Muscle of arm (tissue), 12 donors: ENCODE results near the gene DNTT. TPM values are rescaled to one million over a fixed set of nuclear protein-coding genes. Genes with fewer than 3 reads are reported as not detected.

Source experiments
- DNase-seq: peaks from one replicate; pipeline ENCODE4 v3.0.0-alpha.2; 2013
- polyA plus RNA-seq, 12 donors: library from polyadenylated mRNA; unstranded; fragments of 120-200 nt; gene quantifications; one replicate each; pipeline ENCODE4 v1.2.1, GENCODE V29; 2013; ENCODE audit not compliant: insufficient read length in 12 of 12

DNTT gene
- polyA plus RNA-seq, 12 donors = 0.08 to 1.3 (median 0.16) TPM; not detected in 7

DNA sequence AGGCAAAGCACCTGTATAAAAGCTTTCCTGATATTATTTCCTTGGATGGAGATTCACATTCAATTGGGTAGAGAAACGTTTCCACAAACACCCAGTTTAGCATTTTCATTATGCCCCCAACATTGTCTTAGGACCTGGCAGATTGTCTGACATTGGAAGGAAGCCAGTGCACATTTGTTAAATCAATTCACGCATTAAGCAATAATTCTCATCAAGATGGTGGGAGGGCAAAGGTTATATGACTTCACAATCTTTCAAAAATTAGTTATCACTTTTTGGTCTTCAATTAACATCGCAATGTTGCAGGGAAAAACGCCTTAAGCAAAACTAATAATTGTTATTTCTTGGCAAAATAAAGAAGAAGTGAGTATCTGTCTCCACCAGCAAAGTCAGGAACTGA lies 38.2 kb downstream of the DNTT start:
- DNase-seq = no peak

DNA sequence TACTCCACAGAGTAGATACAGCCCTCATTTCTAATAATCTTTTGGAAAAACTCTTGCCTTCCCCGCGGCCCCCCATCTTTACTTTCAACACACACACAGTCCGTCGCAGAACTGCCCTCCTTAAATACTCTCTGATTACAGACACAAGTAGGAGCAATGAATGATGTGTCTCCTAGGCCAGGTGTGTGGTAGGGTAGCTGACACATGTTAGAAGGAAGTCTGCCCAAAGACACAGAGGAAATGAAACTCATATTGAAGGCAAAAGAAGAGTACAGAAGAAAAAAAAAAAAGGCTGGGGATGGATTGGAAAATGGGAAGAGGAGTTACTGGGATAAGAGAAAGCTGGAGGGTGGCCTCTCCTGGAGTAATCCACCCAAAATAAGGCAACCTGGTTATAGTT lies 39.9 kb downstream of the DNTT start:
- DNase-seq = no peak

DNA sequence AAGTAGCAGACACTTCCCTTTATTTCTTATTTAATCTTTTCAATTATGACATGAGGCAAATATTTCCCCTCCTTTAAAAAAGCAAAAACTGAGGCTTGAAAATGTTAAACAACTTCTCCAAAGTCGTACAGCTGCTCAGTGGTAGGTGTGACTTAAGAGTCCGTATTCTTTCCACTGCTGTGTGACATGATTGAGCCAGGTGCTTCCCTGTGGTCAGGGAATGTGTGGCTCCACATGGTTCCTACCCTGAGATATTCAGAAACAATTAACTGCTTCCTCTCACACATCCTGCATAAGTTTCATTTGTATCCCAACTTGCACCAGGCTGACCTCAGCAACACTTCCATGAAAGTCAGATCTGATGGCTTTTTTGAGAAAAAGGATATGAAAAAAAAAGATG lies 41.0 kb downstream of the DNTT start:
- DNase-seq = no peak

DNA sequence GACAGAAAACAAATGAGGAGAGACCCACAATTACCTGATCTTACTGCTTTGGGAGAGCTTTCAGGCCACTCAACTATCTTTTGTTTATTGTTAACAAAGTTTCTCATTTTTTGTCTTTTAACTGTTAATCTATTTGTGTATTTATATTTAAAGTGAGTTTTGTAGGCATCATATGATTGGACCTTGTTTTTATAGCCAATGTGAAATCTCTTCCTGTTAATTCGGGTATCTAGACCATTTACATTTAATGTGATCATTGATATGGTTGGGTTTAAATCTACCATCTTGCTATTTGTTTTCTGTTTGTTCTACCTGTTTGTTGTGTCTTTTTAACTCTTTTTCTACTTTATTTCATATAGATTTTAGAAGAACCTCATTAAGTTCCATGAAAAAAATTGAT lies 42.1 kb downstream of the DNTT start:
- DNase-seq = no peak

DNA sequence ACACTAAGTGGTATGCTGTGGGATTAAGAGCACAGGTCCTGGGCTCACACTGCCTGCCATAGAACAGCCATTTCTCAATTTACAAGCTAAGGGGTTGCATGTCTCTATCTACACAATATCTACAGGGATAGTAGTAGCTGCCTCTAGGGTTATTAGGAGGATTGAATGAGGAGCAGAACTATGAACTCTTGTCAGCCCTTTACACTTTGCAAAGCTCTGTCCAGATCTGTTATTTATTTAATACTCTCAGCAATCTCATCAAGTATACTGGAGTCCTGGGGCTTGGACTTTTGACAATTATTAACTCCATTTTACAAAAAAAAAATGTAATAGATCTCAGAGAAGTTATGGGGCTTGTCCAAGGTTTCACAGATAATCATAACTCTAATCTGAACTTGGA lies 47.8 kb downstream of the DNTT start:
- no peak for DNase-seq

DNA sequence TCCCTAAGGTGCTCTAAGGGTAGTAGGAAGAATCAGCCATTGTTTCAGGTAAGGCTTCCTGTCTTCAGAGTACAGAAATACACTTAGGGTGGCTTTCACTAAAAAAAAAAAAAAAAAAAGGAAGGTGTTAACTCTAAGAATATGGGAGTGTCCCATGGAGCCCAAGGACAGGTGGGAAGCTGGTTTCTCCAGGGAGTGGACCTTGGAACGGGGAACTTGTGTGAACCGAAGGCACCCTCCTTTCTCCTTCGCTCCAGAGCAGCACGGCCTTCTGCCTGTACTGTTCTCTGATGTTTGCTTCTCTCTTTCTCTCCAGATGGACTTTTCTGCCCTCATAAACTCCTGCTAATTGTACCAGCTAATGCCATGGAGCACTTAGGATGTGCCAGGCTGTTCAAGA lies 48.3 kb downstream of the DNTT start:
- DNase-seq = no peak

DNA sequence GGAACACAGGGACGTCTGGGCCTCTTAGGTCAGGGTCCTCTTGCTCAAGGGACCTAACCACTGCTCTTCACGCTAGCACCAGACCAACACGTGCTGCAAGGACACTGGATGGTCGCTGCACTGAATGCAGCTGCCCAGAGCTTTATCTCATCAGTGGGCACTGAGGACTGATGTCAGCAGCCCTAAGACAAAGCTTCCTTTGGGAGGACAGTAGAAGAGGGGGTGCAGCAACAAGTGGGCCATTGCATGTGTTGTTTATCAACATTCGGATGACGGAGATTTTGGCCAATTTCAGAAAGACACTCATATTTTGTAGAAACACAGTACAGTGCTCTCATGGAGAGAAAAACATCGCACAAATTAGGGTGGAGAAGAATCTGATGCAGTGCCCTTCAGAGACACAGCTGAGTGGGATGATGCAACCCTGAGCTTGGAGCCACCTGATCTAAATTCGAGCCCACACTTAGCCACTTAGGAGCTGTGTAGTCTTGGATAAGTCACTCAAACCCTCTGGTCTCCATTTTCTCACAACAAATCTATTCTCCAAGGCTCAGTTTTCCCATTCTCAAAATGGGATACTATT lies 52.9 kb downstream of the DNTT start:
- DNase-seq = no peak

DNA sequence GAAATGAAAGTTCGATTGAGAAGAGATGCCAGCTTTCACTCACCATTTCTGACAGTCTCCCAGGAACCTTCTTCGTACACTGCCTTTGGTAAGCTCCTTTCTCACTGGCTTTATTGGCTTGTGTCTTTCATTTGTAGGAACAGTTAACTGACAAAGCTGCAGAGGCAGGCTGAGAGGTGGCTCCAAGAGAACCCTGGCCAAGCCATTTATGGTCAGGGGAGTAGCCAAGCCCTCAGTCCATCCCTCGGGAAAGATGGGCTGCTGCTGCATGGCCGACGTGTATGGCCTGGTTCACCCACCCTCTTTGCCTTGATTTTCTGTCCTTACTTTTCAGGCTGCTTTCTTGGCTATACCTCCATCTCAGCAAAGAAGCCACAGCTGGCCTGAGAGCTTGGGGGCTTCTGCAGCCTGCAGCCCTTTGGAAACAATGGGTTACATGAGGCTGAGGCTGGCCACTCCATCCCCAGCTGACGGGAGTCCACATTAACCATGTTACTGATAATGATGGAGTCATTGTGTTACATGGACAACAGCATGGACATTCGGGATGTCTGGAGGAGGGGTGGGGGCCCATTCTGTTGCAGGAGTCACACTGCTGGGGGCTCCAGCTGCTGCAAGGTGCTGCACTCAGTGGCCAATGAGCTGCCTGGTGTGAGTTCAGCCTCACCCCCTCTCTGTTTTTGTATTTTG lies 54.8 kb downstream of the DNTT start, which contains the start of gene OPALIN:
Gene OPALIN, minus strand, starts transcription at position 152 of the 690 bp plus-strand sequence. Its CDS starts 106 bp downstream, at position 46.
- no peak for DNase-seq

DNA sequence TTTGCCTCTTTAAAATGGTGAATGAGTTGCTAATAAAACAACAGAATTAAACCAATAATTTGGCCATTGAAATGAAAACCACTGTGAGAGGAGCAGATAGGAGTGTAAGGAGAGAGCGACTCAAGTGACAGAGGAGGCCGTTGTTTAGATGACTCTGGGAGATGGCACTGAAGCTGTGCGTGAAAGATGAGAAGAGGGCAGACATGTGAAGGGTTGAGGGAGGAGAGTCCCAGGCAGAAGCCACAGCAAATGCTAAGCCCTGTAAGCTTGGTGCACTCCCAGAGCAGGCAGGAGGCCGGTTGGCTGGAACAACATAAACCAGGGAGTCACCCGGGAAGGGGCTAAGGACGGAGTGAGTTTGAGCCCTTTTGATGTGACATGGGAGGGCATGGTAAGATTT lies 55.4 kb downstream of the DNTT start:
- DNase-seq = no peak

DNA sequence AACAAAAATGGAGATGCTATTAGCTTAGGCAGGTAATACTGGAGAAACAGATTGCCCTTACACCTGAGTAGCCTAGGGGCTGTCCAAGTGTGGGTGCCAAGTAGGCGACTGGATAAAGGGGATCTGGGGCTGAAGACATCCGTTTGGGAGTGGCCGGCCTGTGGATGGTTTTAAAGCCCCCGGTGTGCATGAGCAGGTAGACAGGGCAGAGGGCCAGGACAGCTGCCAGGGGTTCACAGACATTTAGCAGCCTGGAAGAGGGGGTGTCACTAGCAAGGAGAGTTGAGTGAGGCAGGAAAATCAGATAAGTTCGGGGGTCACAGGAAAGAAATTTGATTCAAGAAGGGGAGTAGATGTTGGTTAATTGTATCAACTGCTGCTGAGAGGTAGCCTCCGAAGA lies 56.1 kb downstream of the DNTT start:
- DNase-seq = no peak

DNA sequence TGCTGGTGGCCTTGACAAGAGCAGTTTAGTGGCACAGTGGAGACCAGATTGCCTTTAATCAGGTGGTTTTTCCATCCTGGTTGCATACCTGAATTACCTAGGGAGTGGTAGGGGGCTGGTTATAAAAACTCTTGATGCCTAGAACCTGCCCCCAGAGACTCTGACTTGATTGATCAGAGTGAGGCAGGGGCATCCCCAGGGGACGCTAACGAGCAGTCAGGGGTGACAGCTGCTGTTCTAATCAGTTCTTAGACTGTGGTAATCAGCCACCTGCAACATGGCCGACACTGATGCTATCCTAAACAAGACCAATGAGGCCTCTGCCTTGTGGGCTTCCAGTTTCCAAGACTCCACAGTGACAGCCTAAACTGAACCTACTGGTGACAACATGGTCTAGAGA lies 56.5 kb downstream of the DNTT start:
- no peak for DNase-seq

DNA sequence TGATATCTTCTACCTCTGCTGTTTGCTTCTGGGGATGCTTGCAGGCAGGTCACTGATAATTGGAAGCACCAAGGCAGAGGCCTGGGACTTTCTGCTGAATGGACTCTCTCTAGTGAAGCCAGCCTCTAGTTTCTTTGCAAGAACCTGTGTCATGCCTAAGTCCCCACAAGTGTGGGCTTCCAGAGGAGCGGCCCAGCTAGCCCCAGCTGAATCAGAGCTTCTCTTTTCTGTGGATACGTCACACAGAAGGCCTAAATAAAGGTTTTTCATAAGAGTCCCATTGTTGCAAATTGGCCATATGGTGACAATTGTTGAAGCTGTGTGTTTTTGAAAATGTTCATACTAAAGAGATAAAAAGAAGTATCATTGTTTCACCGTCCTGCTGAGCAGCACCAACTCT lies 61.3 kb downstream of the DNTT start:
- no peak for DNase-seq

DNA sequence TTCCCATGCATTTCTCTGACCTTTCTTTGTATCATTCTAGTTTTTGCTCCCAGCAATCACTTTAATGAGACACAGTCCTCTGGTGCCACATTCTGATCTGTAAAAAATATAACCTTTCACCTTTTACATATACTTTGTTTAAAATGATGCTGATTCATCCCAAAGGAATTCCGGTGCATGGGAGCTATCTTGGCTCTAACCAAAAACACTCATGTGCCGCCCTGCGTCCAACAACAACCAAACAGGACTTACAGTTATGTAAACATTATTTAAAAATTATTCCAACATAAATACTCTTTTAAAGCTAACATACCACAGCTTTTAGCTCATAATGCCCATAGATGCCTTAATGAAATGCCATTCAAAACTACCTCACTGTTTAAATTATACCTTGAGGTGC lies 62.3 kb downstream of the DNTT start:
- no peak for DNase-seq

DNA sequence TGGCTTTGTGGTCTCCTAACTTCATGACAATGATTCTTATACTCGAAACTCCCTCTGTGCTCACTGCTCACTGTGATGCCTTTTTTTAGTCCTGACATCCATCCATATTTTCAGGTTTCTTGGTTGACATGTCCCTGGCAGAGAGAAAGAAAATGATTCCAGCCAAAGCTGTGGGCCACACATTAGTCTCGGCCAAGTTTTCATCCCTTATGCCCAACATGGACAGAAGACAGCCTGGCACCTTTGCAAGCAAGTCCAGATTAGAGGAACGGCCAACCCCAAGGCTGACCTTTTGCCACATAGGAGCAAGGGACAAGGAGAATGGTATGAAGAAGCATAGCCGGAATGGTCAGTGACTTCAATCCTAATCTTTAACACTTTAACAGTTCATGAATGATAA lies 63.2 kb downstream of the DNTT start:
- DNase-seq = no peak

DNA sequence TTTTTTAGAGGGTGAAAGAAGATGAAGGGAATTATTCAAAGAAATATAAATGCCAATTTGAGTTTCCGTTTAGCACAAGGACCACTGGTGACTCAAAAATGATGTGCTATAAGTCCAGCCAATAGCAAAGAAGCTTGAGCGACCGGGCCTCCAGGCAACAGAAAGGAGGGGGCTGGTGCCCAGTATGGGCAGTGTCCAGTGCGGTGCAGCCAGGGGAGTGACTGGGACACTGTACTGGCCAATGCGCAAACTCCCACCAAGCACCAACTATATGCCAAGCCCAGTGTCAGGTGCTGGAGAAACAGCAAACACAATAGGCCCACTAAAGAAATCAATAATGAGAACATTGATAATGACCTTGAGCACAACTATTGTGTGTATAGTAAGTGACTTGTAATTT lies 64.7 kb downstream of the DNTT start:
- no peak for DNase-seq

DNA sequence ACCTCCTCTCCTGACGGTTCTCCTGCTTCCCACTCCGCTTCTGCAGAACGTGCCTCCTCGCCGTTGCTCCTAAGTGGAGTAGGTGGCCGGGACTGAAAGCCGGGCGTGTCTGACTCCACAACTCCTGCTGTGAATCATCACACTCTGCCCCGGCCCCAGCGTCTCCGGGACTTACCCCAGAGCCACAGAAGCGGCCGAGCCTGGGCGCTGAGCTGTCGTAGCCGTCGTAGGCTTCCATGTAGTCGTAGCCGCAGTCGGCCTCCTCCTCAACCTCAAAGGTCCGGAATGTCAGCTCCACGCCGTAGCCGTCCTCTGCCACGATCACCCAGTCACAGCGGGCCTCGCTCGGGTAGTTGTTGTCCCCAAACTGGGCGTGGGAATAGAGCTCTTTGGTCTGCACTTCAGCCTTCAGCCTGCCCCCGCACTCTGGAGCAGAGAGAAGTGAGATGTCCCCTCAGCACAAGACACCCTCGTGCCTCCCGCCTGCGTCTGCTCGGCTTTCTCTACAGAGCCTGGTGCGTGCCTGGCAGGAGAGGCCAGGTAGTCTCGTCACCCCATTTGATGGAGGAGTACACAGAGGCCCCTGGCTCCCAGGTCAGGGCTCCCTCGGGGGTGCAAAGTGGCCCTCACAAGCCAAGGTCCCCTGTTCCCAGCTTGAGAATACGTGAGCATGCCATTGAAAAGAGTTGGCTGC lies 65.8 kb downstream of the DNTT start:
- DNase-seq = no peak

DNA sequence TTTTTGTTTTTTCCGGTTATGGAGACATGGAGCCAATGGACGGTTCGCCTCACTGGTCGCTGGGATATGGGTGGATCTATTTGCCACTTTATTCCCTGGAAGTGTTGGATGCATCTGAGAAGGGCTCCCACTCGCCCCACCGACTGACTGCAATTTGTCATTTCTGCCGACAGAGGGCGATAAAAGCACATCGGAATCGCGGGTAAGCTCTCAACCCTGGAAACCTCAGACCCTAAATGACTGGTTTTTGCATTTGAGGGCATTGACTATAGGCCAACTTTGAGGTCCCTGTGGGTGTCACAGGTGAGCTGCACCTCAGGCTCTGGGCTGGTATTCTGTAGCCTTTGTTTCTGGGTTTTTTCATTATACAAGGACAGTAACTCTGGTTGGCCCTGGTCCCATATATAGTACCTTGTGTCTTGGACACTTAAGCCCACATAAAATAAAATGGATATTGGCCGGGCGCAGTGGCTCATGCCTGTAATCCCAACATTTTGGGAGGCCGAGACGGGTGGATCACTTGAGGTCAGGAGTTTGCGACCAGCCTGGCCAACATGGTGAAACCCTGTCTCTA lies 66.4 kb downstream of the DNTT start:
- DNase-seq = peak; percentile 35

DNA sequence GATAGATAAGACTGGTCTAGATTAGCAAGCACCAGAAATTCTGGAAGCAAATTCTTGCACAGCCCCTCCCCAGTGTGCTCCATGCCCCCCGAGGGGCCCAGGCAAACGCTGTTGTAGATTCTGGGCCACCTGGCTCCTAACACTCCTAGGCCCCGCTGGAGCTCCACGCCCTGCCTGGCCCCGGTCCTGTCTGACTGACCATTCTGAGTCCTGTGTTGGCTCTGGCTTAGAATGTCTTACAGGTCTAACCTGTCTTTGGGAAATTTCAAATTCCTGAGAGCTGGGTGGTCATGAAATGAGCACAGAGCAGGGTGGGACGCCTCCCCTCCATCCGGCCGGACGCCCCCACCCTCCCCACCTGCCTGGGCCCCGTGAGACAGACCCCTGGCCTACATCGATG lies 67.1 kb downstream of the DNTT start:
- no peak for DNase-seq

DNA sequence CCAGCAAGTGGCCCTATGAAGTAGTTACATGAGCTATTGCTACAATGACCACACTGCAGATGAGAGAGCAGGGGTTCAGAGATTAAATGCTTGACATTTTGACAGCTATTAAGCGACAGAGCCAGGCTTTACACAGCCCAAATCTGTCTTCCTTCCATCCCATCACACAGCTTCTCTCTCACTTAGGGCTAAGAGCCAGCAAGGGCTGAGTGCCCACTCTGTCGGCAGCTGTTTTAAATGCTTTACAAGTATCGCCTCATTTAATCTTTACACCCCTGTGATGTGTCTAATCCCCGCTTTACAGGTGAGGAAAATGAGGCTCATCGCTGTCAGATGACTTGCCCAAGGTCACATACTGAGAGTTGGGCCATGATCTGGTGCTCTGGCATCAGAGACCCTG lies 69.8 kb downstream of the DNTT start:
- no peak for DNase-seq

DNA sequence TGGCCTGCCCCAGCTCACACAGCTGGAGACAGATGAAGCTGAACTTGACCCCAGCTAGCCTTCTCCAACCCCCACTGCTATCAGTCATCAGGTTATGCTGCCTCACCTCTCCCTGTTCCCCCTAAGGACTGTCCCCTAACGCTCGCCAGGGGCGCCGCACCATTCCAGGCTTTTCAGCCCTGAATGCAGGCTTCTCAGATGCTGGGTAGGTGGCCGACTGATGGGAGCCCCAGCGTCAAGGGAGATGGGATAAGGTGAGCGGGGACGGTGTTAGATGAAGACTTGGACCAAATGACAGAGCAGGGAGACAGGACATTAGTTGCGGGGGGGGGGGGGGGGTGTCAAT lies 70.4 kb downstream of the DNTT start:
- DNase-seq = no peak

DNA sequence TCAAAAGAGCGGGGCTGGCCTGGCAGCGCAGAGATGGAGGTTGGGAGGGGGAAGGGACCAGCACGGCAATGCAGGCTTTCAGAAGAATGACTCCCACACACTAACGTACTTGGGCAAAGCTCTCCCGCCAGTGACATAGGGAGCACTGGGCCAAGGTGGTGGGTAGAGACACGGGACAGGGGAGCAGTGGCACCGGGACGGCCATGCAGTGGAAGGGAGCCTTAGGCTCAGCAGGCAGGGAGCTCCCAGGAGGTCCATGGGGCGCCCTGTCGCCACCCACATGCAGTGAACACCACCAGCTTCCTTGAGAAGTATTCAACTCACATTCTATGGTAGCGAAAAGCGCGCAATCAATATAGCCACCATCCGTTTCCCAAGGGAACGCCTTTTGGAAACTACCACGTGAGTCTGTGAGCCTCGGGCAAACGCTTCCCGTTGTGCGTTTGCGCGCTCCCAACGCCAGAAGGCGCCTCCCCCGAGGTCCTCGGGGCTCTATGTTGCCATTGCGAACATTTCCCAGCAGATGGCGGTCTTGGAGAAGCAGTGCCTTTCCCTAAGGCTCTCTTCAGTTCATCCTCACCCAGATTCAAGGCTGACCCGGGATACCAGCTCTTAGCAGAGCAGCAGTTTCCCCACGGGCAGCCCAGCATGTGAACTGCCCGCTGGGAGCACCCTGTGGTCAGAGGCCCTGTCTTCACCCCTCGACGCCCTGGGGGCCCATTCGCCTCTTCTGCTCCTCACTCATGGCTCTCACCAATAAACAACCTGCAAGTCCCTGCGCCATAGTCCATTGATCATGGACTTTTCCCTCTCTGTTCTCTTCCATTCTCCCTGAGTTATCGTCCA lies 71.0 kb downstream of the DNTT start:
- DNase-seq = peak; percentile 87

DNA sequence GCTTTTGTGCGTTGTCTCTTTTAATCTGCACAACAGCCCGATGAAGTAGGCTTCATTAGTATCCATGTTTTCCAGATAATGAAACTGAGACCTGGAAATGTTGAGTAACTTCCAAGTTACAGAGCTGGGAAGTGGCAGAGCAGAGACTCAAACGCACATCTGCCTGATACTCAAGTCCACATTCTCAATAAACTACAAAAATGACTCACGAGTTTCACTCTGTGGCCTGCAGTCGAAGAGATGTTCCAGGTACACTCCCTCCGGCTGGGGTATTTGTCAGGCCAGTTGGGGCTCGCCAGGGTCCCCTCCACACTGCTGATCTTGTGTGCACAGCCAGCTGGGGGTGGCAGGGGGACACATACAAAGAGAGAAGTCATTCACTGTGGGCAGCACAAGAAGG lies 72.2 kb downstream of the DNTT start:
- no peak for DNase-seq
